Measurements from ENCODE around the gene SUN2. TPM values are rescaled to one million over a fixed set of nuclear protein-coding genes. Genes with fewer than 3 reads are reported as not detected.

SUN2 gene
- total RNA-seq, 1 experiment from 2014 or later: 47.8 TPM

DNA sequence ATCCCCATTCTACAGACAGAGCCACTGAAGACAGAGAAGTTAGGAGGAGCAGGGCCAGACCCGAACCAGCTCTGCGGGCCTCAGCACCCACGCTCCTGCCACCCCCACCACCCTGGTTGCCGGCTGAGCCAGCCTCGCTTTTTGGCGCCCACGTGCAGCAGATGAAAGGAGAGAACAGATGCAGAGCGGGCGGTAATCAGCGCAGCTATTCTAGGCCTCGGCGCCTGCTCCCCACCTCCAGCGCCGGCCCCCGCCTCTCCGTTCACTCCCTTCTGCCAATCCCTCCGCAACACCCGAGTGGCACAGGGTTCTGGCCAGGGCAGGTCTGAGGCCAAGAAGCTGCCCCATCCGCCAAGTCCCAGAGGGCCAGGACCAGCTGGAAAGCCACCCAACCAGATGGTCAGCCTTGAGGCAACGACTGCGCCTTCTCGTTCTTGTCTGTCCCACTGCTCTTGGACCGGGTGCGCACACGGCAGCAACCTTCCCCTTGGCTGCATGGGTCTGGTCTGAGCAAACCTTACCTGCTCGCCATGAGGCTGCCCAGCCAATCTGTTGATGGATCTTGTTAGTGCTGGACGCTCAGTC lies 21.4 kb upstream of the SUN2 start:
- DNase-seq (ENCODE audit: low read depth): no peak

DNA sequence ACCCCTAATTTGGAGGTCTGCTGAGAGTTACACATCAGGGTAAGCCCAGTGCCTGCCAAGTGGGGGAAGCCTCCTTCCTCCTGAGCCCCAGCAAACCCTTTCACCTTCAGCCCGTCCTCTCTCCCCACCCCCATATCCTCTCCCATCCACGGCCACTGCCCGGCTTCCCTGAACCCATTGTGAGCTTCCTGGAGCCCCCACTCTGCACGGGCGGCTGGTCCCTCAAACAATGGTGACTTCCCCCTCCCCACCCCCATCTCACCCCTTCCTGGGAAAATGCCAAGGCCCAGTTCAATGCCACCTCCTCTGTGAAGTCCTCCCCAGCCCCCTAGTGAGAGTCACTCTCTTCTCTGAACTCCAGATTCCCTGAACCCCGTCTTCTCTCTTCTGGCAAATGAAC lies 20.3 kb upstream of the SUN2 start:
- DNase-seq (ENCODE audit: low read depth): no peak

DNA sequence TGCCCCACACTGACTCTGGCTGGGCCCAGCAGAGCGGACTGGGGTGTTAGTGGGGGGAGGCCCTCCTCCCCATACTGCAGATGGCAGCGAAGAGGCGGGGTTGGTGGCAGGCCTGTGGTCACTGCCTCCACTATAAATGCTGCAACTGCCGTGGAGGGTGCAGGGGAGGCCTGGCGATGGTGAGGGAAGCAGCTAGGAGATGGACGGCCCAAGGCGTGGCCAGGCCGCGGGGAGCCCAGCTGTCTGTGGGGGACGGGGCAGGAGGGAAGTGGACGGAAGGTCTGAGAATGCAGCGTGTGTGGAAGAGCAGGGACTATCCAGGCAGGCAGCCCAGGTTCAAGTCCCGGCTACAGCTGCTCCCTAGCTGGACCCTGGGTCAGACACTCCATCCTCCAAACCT lies 19.9 kb upstream of the SUN2 start:
- no peak for DNase-seq (ENCODE audit: low read depth)

DNA sequence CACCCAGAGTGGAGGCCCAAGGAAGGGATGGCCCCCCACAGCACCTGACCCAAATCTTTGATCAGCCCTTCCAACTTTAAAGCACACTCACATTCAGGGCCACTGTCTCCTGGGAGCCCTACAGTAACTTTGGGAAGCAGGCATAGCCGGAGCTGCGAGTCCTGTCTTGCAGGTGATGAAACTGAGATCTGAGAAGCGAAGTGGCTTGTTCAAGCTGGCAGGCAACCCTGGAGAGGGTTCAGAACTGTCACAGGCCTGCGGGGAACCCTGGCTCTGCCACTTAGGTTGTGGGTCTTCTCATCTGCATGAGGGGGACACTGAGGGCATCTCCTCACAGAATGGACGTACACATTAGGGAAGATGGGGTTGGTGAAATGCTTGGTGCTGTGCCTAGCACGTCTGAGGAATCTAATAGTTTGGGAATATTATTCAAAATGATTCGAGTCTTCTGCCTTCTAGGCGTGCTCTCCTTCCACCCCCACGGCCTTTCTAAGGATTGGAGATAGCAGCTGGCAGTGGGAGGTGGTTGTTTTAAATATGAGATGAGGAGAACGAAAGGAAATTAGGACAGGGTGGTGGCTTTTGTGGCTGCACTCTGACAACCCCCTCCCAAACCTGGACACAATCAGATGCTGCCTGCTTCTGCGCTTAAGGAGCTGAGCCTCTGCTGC lies 18.8 kb upstream of the SUN2 start:
- no peak for DNase-seq (ENCODE audit: low read depth)

DNA sequence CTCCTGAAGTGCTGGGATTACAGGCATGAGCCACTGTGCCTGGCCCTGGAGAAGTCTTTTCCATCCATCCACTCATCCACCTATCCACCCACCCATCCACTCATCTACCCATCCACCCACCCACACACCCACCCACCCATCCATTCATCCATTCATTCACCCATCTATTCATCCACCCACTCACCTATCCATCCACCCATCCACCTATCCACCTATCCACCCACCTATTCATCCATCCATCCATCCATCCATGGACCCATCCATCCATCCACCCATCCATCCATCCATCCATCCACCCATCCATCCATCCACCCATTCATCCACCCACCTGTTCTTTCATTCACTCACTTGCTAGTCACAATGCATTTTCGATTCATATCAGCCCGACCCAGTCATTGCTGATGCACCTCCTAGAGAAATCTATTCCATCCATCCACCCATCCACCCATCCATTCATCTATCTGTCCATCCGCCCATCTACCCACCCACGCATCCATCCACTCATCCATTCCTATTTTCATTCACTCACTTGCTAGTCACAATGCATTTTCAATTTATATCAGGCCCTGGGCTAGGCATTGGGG lies 17.7 kb upstream of the SUN2 start:
- DNase-seq (ENCODE audit: low read depth): no peak

DNA sequence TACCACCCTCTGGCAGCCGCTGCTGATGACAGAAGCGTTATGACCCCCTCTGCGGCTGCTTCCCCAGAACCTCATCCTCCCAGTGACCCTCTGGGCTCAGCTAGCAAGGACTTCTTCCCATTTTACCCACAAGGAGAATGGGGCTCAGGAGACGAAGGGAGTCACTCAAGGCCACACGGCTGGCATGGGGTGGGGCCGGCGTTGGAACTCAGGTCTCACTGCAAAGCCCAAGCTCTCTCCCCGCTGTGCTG lies 16.8 kb upstream of the SUN2 start:
- DNase-seq (ENCODE audit: low read depth): no peak

DNA sequence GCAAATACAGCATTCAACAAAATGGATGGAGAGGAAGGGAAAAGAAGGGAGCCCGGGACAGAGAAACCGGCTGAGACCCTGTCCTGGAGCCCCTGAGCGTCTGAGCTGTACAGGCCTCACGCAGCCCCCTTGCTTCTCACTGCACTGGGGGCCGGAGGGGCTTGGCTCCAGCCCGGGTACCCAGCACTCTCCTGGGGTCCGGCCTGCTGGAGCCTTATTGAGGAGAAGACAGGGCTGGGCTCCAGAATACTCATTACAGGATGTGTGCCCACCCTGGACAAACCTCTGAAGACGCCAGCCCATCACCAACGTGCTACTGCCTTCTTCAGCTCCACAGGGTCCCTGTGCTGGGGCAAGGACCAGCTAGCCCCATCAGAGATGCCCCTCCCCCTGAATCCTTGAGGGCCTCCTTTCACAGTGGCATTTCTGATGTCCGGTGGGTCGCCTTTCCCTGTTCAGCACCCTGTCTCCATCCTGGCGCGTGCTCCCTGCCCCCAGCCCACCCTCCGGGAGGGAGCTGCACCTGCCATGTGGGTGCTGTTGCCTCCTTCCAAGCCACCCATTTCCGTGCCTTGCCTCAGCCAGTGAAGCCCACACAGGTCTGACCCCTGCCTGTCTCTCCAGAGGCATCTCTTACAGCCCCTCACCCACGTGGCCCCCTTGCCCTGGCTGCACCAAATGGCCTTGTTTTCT lies 14.6 kb upstream of the SUN2 start:
- DNase-seq (ENCODE audit: low read depth): no peak

DNA sequence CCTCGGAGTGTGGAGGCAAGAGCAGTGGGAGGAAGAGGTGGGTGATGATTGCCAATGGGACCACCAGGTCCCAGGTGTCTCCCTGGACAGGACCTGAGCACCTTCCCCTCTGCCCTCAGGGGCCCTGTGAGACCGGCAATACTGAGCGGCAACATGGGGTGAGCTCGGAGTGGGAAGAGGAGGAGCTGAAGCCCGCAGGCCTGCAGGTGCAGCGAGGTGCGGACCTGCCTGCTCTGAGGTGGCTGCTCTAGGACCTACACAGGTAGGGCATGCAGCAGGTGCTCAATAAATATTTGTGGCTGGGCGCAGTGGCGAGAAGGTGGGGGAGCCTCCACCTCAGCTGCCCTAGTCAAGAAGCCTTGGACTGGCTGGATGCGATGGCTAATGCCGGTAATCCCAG lies 12.2 kb upstream of the SUN2 start:
- no peak for DNase-seq (ENCODE audit: low read depth)

DNA sequence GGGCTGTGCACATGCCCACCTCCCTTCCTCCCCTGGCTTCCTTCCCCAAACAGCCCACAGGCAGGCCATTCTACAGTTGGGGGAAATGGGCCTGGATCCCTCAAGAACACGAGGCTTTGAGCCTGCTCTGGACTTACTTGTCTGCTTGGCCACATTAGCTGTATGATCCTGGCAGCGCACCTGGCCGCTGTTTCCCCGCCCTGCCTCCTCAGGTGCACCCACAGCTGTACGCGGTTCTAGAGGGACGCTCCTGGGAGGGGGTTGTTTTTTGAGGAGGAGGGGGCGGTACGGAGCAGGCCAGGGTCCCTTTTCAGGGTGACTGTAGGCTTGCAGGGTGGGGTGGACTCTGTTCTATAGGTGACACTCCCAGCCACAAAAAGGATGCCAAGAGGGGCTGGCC lies 11.5 kb upstream of the SUN2 start:
- no peak for DNase-seq (ENCODE audit: low read depth)

DNA sequence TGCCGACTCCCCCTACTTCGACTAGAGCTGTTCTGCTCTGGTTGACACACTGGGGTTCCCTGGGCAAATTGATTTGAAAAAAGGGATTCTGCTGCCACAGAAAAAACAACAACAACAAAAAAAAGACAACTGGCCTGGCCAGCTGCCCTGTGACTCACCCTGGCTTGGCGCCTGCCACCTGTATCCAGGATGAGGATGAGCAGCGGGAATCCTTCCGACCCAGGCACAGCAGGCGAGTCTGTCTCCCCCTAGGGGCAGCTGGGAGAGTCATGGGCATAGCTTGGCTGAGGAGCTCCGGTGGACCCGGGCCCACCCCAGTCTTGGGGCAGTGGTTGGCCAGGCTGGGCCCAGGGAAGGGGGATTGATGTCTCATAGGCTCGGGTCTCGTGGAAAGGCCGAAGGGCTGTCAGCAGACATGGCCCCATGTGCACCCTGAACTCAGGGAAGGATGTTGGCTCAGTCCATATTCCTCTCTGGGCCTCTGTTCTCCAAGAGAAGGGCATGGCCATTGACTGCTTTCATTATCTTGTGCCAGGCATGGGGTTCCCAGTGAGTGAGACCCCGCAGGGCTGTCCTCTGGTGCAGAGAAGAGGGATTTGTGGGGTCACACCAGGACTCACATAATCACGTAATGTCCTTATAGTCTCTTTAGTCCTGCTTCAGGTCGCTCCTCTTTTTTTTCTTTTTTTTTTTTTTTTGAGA lies 10.4 kb upstream of the SUN2 start:
- peak; percentile 67 for DNase-seq (ENCODE audit: low read depth)

DNA sequence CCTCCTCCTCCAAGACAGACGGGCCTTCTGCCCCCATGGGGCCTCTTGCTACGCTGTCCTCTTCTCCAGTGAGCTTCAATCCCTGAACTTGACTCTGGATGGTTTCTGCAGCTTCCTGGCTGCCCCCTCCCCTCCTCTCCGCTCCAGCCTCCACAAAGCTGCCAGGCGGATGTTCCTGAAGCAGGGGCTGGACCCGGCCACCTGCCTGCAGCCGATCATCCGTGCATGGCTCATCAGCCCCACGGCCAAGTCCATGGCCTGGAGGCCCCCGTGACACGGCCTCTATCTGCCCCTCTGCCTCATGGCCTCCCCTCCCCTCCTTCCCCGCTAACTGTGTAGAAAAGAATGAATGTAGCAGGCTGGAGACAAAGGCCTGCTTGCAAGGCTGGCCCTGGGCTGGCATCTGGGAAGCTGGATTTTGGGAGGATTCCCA lies 6.8 kb upstream of the SUN2 start:
- DNase-seq (ENCODE audit: low read depth): no peak

DNA sequence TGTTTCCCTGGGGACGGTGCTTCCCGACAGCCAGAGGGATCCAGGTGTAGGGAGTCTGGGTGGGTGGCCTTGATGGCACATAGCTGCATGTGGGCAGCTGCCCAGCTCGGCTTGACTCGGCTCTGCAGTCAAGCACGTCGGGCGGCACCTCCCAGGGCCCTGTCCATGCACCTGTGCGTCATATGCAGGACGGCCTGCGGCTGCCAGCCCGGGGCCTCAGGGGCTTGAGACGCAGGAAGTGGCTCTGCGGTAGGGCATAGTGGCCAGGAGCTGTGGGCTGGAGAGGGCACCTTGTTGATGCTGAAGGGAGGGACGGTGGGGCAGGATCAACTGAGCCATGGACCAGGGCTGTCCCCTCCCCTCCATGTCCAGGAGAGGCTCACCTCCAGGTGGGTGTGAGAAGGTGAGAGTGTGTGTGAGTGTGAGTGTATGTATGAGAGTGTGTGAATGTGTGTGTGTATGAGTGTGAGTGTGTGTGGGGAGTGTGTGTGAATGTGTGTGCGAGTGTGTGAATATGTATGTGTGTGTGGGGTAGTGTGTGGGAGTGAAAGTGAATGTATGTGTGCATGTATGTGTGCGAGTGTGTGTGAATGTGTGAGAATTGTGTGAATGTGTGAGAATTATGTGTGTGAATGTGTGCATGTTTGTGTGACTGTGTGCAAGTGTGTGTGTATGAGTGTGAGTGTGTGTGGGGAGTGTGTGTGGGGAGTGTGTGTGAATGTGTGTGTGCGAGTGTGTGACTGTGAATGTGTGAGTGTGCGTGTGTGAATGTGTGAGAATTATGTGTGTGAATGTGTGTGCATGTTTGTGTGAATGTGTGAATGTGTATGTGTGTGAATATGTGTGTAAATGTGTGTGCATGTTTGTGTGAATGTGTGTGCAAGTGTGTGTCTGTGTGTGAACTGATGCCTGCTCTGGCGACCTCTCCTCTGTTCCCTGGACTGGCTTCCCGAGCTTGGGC lies 5.7 kb upstream of the SUN2 start:
- no peak for DNase-seq (ENCODE audit: low read depth)

DNA sequence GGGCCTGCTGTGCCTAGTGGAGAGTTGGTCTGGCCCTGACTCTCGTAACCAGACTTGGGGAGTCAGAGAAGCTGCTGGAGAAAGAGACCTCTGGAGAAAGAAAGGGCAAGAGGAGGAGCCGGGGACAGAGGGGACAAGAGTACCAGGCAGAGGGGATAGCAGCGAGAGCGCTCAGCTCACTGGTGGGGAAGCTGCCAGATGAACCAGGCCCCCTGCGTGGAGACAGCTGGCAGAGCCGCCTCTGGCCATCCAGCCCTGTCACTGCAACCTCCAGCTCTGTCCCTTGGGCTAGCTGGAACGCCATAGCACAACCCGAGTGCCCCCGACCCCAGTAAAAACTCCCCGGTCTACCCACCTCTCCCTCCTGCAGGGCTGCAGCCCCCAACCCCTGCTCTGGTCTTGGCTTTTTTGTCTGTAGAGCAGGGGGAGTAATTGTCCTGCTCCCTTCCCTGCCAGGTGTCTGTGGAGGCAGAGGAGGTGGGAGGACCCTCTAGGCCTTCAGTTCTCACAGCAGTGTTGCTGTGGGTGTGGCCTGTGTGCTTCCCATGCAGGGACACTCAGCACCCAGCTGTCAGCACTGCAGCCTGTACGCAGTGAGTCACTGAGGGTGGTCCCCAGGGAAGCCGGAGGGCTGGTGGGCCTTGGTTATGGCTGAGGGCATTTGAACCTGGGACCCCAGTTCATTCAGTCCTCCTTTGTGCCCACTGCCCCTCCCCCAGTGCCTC lies 4.8 kb upstream of the SUN2 start:
- no peak for DNase-seq (ENCODE audit: low read depth)

DNA sequence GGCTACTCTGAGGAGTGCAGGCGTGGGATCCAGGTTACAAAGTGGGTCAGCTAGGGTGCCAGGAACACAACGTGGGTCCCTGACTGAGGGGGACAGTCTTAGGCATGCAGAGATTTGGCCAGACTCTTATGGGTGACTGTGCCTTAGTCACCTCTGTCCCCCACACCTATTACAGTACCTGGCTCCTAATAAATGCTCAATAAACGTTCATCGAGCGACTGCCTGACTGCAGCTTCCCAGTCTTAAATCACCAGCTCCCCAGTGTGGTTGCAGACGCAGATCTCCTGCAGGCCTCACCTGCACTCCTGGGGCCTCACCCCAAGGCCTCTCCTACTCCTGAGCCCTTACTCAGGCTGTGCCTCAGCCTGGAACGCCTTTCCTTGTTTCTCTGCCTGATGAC lies 3.2 kb upstream of the SUN2 start:
- no peak for DNase-seq (ENCODE audit: low read depth)

DNA sequence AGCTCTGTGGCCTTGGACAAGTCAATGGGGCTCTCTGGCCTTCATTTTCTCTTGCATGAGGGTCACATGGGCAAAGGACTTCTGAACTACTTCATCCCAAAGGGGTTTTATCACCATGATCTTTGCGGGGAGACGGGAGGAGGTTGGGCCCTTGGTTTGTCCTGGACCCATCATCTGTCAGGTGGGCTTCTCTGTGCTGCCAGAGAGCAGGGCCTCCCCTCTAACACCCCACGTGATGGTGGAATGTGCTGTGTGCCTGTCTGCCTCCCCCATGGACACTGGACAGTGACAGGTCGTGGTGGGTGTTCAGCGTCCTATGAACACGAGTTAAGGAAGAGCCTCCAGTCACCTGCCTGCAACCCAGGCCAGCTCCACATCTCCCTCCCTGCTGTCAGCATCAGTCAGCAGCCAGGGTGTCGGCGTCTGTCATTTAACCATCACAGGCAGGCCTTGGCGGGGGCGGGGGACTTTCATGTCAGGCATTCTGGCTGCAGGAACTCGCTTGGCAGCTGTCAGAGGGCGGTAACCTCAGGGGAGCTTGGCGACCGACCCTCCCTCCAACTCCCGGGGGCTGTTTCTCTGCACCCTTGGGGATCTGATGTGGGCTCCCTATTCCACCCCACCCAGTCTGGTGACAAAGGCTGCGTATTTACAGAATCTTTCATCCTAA lies 2.6 kb upstream of the SUN2 start:
- no peak for DNase-seq (ENCODE audit: low read depth)

DNA sequence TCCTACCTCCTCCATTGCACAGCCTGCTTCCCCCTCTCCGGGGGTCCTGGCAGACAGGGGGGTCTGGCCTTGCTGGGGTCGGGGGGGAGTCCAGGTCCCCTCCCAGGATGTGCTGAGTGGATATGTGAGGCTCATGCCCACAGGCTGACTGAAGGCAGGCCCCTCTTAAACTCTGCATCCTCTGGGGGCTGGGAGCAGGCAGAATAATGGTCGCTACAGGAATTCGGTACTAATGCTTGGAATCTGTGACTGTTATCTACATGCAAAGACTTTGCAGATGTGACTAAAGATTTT lies 1.6 kb upstream of the SUN2 start:
- DNase-seq (ENCODE audit: low read depth): no peak

DNA sequence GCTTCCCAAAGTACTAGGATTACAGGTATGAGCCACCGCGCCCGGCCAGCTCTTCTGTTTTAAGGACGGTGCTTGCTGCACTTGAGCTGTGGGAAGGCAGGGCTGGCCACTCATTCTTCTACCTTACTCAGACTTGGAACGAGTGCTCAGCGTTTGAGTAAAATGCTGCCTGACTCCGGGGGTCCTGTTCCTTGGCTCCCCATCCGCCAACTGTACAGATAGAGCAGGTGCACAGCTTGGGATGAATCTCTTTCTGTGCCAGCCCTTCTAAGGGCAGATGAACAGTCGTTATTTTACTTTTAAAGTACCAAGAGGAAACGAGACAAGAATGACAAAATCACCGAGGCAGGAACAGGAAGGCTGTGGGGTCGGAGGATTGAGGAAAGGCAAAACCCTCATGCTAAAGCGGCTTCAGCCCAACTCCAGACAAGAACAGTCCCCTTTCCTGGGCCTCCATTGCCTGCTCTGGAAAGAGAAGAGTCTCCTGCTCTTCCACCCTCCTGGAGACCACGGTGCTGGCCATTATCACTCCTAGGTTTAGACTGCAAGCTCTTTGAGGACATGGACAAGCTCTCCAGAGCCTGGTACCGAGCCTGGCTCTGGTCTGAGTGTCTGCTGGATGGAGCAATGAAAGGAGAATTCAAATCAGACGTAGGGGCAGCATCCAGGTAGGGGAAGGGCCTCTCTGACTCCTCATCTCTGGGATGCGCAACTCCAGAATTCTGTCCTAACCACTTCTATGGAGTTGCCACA lies 1.1 kb upstream of the SUN2 start:
- DNase-seq (ENCODE audit: low read depth): no peak

DNA sequence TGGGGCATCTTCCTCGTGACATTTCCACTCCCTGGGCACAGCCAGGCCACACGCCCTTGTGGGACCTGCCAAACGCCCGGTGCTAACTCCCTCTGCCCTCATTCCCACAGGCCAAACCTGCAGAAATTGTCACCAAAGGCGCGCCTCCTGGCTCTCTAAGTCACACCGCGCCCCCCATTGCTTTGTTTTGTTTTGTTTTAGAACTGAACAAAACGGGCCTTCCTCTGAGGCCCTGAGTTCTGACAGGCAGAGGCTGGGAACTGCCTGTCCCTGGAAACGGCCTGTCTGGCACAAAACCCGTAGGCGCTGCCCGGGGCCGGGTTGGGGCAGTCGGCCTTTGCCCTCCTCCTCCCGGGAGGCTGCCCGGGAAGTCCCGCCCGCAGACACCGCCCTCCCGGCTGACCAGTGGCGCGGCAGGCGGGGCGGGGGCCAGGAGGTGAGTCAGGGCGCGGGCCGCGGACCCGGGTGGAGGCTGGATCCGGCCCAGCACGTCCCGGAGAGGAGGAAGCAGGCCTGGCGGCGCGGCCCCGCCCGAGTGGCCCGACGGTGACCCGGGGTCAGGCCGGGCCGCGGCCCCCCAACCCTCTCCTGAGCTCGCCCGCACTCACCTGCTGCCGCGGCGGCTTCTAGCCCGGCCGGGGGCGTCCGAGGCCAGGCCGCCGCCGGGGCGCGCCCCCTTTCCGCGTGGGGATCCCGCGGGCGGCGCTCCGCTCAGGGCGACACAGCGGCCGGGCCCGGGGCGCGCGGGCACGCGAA lies 465 bp downstream of the SUN2 start:
- peak; percentile 86 for DNase-seq (ENCODE audit: low read depth)

DNA sequence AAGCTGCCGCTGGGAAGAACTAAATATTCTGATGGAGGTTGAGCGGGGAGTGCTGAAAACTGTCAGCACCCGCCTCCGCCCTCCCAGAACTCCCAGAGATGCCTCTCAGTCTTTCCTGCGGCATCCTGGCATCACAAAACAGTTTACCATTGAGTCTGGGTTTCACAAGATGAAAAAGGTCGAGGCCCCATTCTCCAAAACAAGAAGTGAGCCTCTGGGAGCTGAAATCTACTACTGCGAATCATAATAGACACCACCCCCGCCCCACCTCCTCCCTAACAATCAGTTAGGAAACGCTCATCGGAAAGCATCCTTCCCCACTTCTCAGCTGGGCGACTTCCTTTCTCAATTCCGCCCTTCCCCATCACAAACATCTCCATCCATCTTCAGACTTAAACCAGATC lies 1.0 kb downstream of the SUN2 start:
- DNase-seq (ENCODE audit: low read depth): peak; percentile 36

Data from RPMI7951 (cell line).